ENCODE measurements around the gene TNFAIP8L2. TPM values are rescaled to one million over a fixed set of nuclear protein-coding genes. Genes with fewer than 3 reads are reported as not detected.

Gene TNFAIP8L2
- 16.1 TPM for polyA plus RNA-seq

- H3K27me3 Mint-ChIP-seq, result no peaks in the 10 kb centered on the region
- H3K36me3 Mint-ChIP-seq, result peaks cover 8% of the 10 kb centered on the region
- no peaks in the 10 kb centered on the region for H3K9me3 Mint-ChIP-seq
- H3K4me1 Mint-ChIP-seq, result peaks cover 26 to 31% (median 31%) of the 10 kb centered on the region in 3 donors
- H3K27ac Mint-ChIP-seq, result peak within 1 kb of the TSS; percentile 79 to 83 (median 80)
- H3K4me3 Mint-ChIP-seq, result peak within 1 kb of the TSS; percentile 86 to 94 (median 93)
Measured at GRCh38 chr1:151156515-151156819, at the start of gene TNFAIP8L2. TNFAIP8L2 (plus strand) TSS chr1:151156649; CDS start chr1:151158698, 2,049 bp downstream.

GRCh38 chr1:151106894-151107293, 49.6 kb upstream of the TNFAIP8L2 start:
- Mint-ChIP-seq H3K36me3 (peaks cover 2% of the 10 kb centered on the region), H3K27ac (no peak overlapping the region), H3K9me3 (no peaks in the 10 kb centered on the region), H3K4me3 (no peak overlapping the region), H3K4me1 (no peaks in the 10 kb centered on the region), H3K27me3 (no peaks in the 10 kb centered on the region)

GRCh38 chr1:151108331-151108730, 48.1 kb upstream of the TNFAIP8L2 start:
- H3K9me3 Mint-ChIP-seq, result no peaks in the 10 kb centered on the region
- H3K4me1 Mint-ChIP-seq, result no peaks in the 10 kb centered on the region
- H3K27ac Mint-ChIP-seq, result no peak overlapping the region
- no peak overlapping the region for H3K4me3 Mint-ChIP-seq
- H3K27me3 Mint-ChIP-seq, result no peaks in the 10 kb centered on the region
- H3K36me3 Mint-ChIP-seq, result peaks cover 3% of the 10 kb centered on the region

- Mint-ChIP-seq H3K4me3 (no peak overlapping the region), H3K36me3 (peaks cover 6% of the 10 kb centered on the region), H3K27me3 (no peaks in the 10 kb centered on the region), H3K9me3 (no peaks in the 10 kb centered on the region), H3K27ac (no peak overlapping the region), H3K4me1 (no peaks in the 10 kb centered on the region)
Measured at GRCh38 chr1:151113877-151114276, 42.6 kb upstream of the TNFAIP8L2 start.

GRCh38 chr1:151124763-151125403, 31.6 kb upstream of the TNFAIP8L2 start:
- no peak overlapping the region for H3K27ac Mint-ChIP-seq
- no peaks in the 10 kb centered on the region for H3K27me3 Mint-ChIP-seq
- no peak overlapping the region for H3K4me3 Mint-ChIP-seq
- H3K9me3 Mint-ChIP-seq, result no peaks in the 10 kb centered on the region
- peaks cover 7% of the 10 kb centered on the region for H3K36me3 Mint-ChIP-seq
- H3K4me1 Mint-ChIP-seq, result no peaks in the 10 kb centered on the region

- peaks cover 1 to 6% (median 6%) of the 10 kb centered on the region in 3 donors for H3K4me1 Mint-ChIP-seq
- peaks cover 2% of the 10 kb centered on the region for H3K36me3 Mint-ChIP-seq
- peaks cover 2% of the 10 kb centered on the region for H3K27me3 Mint-ChIP-seq
- no peak overlapping the region for H3K4me3 Mint-ChIP-seq
- H3K27ac Mint-ChIP-seq, result no peak overlapping the region
- no peaks in the 10 kb centered on the region for H3K9me3 Mint-ChIP-seq
Measured at GRCh38 chr1:151128800-151129199, 27.6 kb upstream of the TNFAIP8L2 start.

GRCh38 chr1:151130987-151131586, 25.4 kb upstream of the TNFAIP8L2 start:
- Mint-ChIP-seq H3K27ac (peak overlapping the region in 1 of 3 donors; percentile 55), H3K4me3 (peak overlapping the region; percentile 69 to 92 (median 86)), H3K4me1 (peaks cover 1 to 6% (median 6%) of the 10 kb centered on the region in 3 donors), H3K27me3 (peaks cover 2% of the 10 kb centered on the region), H3K9me3 (no peaks in the 10 kb centered on the region), H3K36me3 (peaks cover 2% of the 10 kb centered on the region)

- Mint-ChIP-seq H3K4me1 (peaks cover 1 to 6% (median 6%) of the 10 kb centered on the region in 3 donors), H3K27me3 (peaks cover 2% of the 10 kb centered on the region), H3K36me3 (no peaks in the 10 kb centered on the region), H3K9me3 (no peaks in the 10 kb centered on the region), H3K4me3 (peak overlapping the region; percentile 69 to 92 (median 86)), H3K27ac (no peak overlapping the region)
Measured at GRCh38 chr1:151131701-151132334, 24.6 kb upstream of the TNFAIP8L2 start.

- Mint-ChIP-seq H3K4me3 (no peak overlapping the region), H3K27me3 (peaks cover 2% of the 10 kb centered on the region), H3K27ac (no peak overlapping the region), H3K4me1 (peaks cover 1 to 6% (median 6%) of the 10 kb centered on the region in 3 donors), H3K36me3 (no peaks in the 10 kb centered on the region), H3K9me3 (no peaks in the 10 kb centered on the region)
Measured at GRCh38 chr1:151132335-151133017, 24.0 kb upstream of the TNFAIP8L2 start.

- H3K27me3 Mint-ChIP-seq, result peaks cover 2% of the 10 kb centered on the region
- H3K36me3 Mint-ChIP-seq, result no peaks in the 10 kb centered on the region
- H3K27ac Mint-ChIP-seq, result no peak overlapping the region
- no peaks in the 10 kb centered on the region for H3K9me3 Mint-ChIP-seq
- H3K4me3 Mint-ChIP-seq, result no peak overlapping the region
- H3K4me1 Mint-ChIP-seq, result peaks cover 1 to 6% (median 6%) of the 10 kb centered on the region in 3 donors
Measured at GRCh38 chr1:151133018-151133806, 23.2 kb upstream of the TNFAIP8L2 start.

- H3K27me3 Mint-ChIP-seq, result peaks cover 2% of the 10 kb centered on the region
- H3K9me3 Mint-ChIP-seq, result no peaks in the 10 kb centered on the region
- no peaks in the 10 kb centered on the region for H3K36me3 Mint-ChIP-seq
- peaks cover 1 to 6% (median 6%) of the 10 kb centered on the region in 3 donors for H3K4me1 Mint-ChIP-seq
- H3K27ac Mint-ChIP-seq, result no peak overlapping the region
- H3K4me3 Mint-ChIP-seq, result peak overlapping the region in 1 of 4 donors; percentile 30
Measured at GRCh38 chr1:151134396-151134795, 22.1 kb upstream of the TNFAIP8L2 start.

GRCh38 chr1:151134991-151135390, 21.5 kb upstream of the TNFAIP8L2 start:
- Mint-ChIP-seq H3K36me3 (no peaks in the 10 kb centered on the region), H3K27me3 (peaks cover 2% of the 10 kb centered on the region), H3K4me3 (no peak overlapping the region), H3K9me3 (no peaks in the 10 kb centered on the region), H3K4me1 (peaks cover 1 to 6% (median 6%) of the 10 kb centered on the region in 3 donors), H3K27ac (no peak overlapping the region)

- peaks cover 1 to 6% (median 3%) of the 10 kb centered on the region in 3 donors for H3K4me1 Mint-ChIP-seq
- H3K9me3 Mint-ChIP-seq, result no peaks in the 10 kb centered on the region
- H3K4me3 Mint-ChIP-seq, result peak overlapping the region in 1 of 4 donors; percentile 47
- no peaks in the 10 kb centered on the region for H3K27me3 Mint-ChIP-seq
- no peaks in the 10 kb centered on the region for H3K36me3 Mint-ChIP-seq
- no peak overlapping the region for H3K27ac Mint-ChIP-seq
Measured at GRCh38 chr1:151135433-151136385, 20.7 kb upstream of the TNFAIP8L2 start.

GRCh38 chr1:151137789-151138188, 18.7 kb upstream of the TNFAIP8L2 start:
- no peak overlapping the region for H3K4me3 Mint-ChIP-seq
- no peaks in the 10 kb centered on the region for H3K27me3 Mint-ChIP-seq
- H3K9me3 Mint-ChIP-seq, result no peaks in the 10 kb centered on the region
- no peaks in the 10 kb centered on the region for H3K36me3 Mint-ChIP-seq
- no peaks in the 10 kb centered on the region for H3K4me1 Mint-ChIP-seq
- no peak overlapping the region for H3K27ac Mint-ChIP-seq
